IMR-90 (cell line): ENCODE data around the gene VAC14. TPM values are rescaled to one million over a fixed set of nuclear protein-coding genes. Genes with fewer than 3 reads are reported as not detected.

Source experiments
- ATAC-seq: fragments of 200-7000 bp; cut with Tn5 transposase; 2 replicates; pipeline ENCODE4 v1.9.1; 2020; ENCODE audit warnings: low read depth, mild to moderate bottlenecking, moderate library complexity
- BruUV-seq: library from RNA; stranded (reverse); fragments of 400-500 nt; replicated peaks from 2 replicates; lab custom pipeline; 2021; lab: Mats Ljungman, UMichigan
- CTCF ChIA-PET: fragments of 300-600 bp; formaldehyde crosslinking; extraction: SDS; loops from one replicate; lab custom pipeline; 2021; ENCODE audit warnings: antibody characterized with exemption; lab: Yijun Ruan, JAX
- POLR2A ChIA-PET: fragments of 300-600 bp; sonication (Branson Sonifier 250); formaldehyde crosslinking; loops from one replicate; lab custom pipeline; 2022; ENCODE audit warnings: antibody characterized with exemption; ENCODE audit not compliant: unreplicated experiment; lab: Charles Lee
- DNase-seq: peaks from one replicate; pipeline ENCODE4 v3.0.0; 2013
- H2AFZ ChIP-seq: replicated peaks from 2 replicates; pipeline ENCODE3; 2013; ENCODE audit warnings: low read length, mild to moderate bottlenecking; ENCODE audit not compliant: poor library complexity
- H2AK5ac ChIP-seq: 2 replicates; pipeline ENCODE4 v1.6.1; 2013; ENCODE audit warnings: low read depth, low read length, inconsistent platforms
- H2AK9ac ChIP-seq: replicated peaks from 2 replicates; pipeline ENCODE3; 2013; ENCODE audit warnings: mild to moderate bottlenecking, low read depth, low read length, moderate library complexity; ENCODE audit not compliant: poor library complexity
- H2BK120ac ChIP-seq: 2 replicates; pipeline ENCODE4 v1.6.1; 2013; ENCODE audit warnings: low read depth, low read length, inconsistent platforms
- H2BK15ac ChIP-seq: 3 replicates; pipeline ENCODE4 v1.6.1; 2013; ENCODE audit warnings: low read depth, low read length, inconsistent platforms
- H2BK20ac ChIP-seq: 2 replicates; pipeline ENCODE4 v1.6.1; 2013; ENCODE audit warnings: low read depth, mild to moderate bottlenecking, inconsistent platforms, low read length, moderate library complexity
- H2BK5ac ChIP-seq: 2 replicates; pipeline ENCODE4 v1.6.1; 2013; ENCODE audit warnings: mild to moderate bottlenecking, low read depth, low read length, inconsistent platforms; ENCODE audit not compliant: poor library complexity, severe bottlenecking
- H3K14ac ChIP-seq: replicated peaks from 2 replicates; pipeline ENCODE4 v1.6.1; 2013; ENCODE audit warnings: low read depth, low read length, inconsistent platforms
- H3K18ac ChIP-seq: 2 replicates; pipeline ENCODE4 v1.6.1; 2013; ENCODE audit warnings: low read depth, low read length, control low read depth
- H3K23ac ChIP-seq: 2 replicates; pipeline ENCODE4 v1.6.1; 2013; ENCODE audit warnings: low read depth, low read length, inconsistent platforms
- H3K27ac ChIP-seq: 2 replicates; pipeline ENCODE4 v1.5.1; 2013; ENCODE audit warnings: mild to moderate bottlenecking, control low read depth, low read length; ENCODE audit not compliant: insufficient read depth
- H3K27me3 ChIP-seq: 2 replicates; pipeline ENCODE4 v1.6.1; 2013; ENCODE audit warnings: low read length; ENCODE audit not compliant: control insufficient read depth, insufficient read depth
- H3K36me3 ChIP-seq: 2 replicates; pipeline ENCODE4 v1.6.1; 2013; ENCODE audit warnings: low read length, mixed read lengths; ENCODE audit not compliant: control insufficient read depth, insufficient read depth
- H3K4ac ChIP-seq: 2 replicates; pipeline ENCODE4 v1.6.1; 2013; ENCODE audit warnings: low read depth, low read length, inconsistent platforms
- H3K4me1 ChIP-seq: 2 replicates; pipeline ENCODE4 v1.6.1; 2013; ENCODE audit warnings: low read length, mixed read lengths; ENCODE audit not compliant: control insufficient read depth, insufficient read depth
- H3K4me2 ChIP-seq: 2 replicates; pipeline ENCODE4 v1.6.1; 2013; ENCODE audit warnings: low read depth, mild to moderate bottlenecking, control low read depth, low read length, moderate library complexity
- H3K4me3 ChIP-seq: 2 replicates; pipeline ENCODE4 v1.5.1; 2013; ENCODE audit warnings: low read depth, mild to moderate bottlenecking, control low read depth, low read length, moderate library complexity; ENCODE audit not compliant: insufficient read depth
- H3K56ac ChIP-seq: 2 replicates; pipeline ENCODE4 v1.6.1; 2013; ENCODE audit warnings: low read length, inconsistent platforms; ENCODE audit not compliant: insufficient read depth; ENCODE audit errors: extremely low read depth
- H3K79me1 ChIP-seq, 2 experiments: 2 replicates each; pipeline ENCODE4 v1.6.1; 2013; ENCODE audit warnings: low read length in 2 of 2, inconsistent platforms in 1 of 2, low read depth in 1 of 2
- H3K9ac ChIP-seq: 2 replicates; pipeline ENCODE4 v1.6.1; 2013; ENCODE audit warnings: low read depth, low read length, control low read depth
- H3K9me1 ChIP-seq: 2 replicates; pipeline ENCODE4 v1.6.1; 2013; ENCODE audit warnings: low read length, inconsistent platforms; ENCODE audit not compliant: insufficient read depth
- H3K9me3 ChIP-seq: 2 replicates; pipeline ENCODE4 v1.6.1; 2013; ENCODE audit warnings: low read length; ENCODE audit not compliant: control insufficient read depth, insufficient read depth
- H4K20me1 ChIP-seq: 2 replicates; pipeline ENCODE4 v1.6.1; 2013; ENCODE audit warnings: low read length, inconsistent platforms; ENCODE audit not compliant: insufficient read depth
- H4K5ac ChIP-seq: 2 replicates; pipeline ENCODE4 v1.6.1; 2013; ENCODE audit warnings: mild to moderate bottlenecking, low read depth, low read length, control low read depth
- H4K8ac ChIP-seq, 2 experiments: 2 replicates each; pipeline ENCODE4 v1.6.1; 2013; ENCODE audit warnings: low read depth in 2 of 2, low read length in 2 of 2, control low read depth in 1 of 2, inconsistent platforms in 1 of 2
- H4K91ac ChIP-seq: 2 replicates; pipeline ENCODE4 v1.6.1; 2013; ENCODE audit warnings: low read depth, low read length, inconsistent platforms; ENCODE audit not compliant: insufficient read depth
- BHLHE40 ChIP-seq: fragments of 150-350 bp; IDR thresholded peaks from 2 replicates; pipeline ENCODE4 v1.6.1; 2016; ENCODE audit warnings: mild to moderate bottlenecking, low read depth, low read length
- CHD1 ChIP-seq: IDR thresholded peaks from 2 replicates; pipeline ENCODE4 v1.6.1; 2012; ENCODE audit warnings: low read depth, low read length, improper control_type of control experiment
- FOS ChIP-seq: fragments of 150-350 bp; IDR thresholded peaks from 2 replicates; pipeline ENCODE4 v1.6.1; 2016; ENCODE audit warnings: low read depth, low read length
- MAFK ChIP-seq: IDR thresholded peaks from 2 replicates; pipeline ENCODE4 v1.6.1; 2012; ENCODE audit warnings: low read depth, low read length, improper control_type of control experiment
- MAZ ChIP-seq: IDR thresholded peaks from 2 replicates; pipeline ENCODE4 v1.6.1; 2012; ENCODE audit warnings: low read depth, mild to moderate bottlenecking, low read length, improper control_type of control experiment, moderate library complexity, borderline replicate concordance
- MXI1 ChIP-seq: IDR thresholded peaks from 2 replicates; pipeline ENCODE4 v1.6.1; 2012; ENCODE audit warnings: low read depth, mild to moderate bottlenecking, low read length, moderate library complexity, borderline replicate concordance
- NFE2L2 ChIP-seq: fragments of 150-350 bp; IDR thresholded peaks from 2 replicates; pipeline ENCODE4 v1.6.1; 2016; ENCODE audit warnings: low read depth, mild to moderate bottlenecking, low read length
- POLR2A ChIP-seq: IDR thresholded peaks from 2 replicates; pipeline ENCODE4 v1.6.1; 2012; ENCODE audit warnings: mild to moderate bottlenecking, low read depth, low read length
- RAD21 ChIP-seq: IDR thresholded peaks from 2 replicates; pipeline ENCODE4 v1.6.1; 2012; ENCODE audit warnings: low read length, improper control_type of control experiment
- RCOR1 ChIP-seq: IDR thresholded peaks from 2 replicates; pipeline ENCODE4 v1.6.1; 2012; ENCODE audit warnings: mild to moderate bottlenecking, low read length, improper control_type of control experiment; ENCODE audit not compliant: insufficient replicate concordance
- RFX5 ChIP-seq: IDR thresholded peaks from 2 replicates; pipeline ENCODE4 v1.8.0; 2012; ENCODE audit warnings: low read depth, mild to moderate bottlenecking, low read length, moderate library complexity
- WGBS, 2 experiments: methylation state at CpG; one replicate each; pipeline versions ENCODE4 v1.1.5 to v1.1.7; 2013; ENCODE audit warnings: missing lambda C conversion rate in 2 of 2; ENCODE audit not compliant: insufficient read length in 1 of 2; ENCODE audit errors: extremely low coverage in 2 of 2; 5-methylcytosine and 5-hydroxymethylcytosine counted together
- dilution Hi-C: fragments of 300-500 bp; cut with HindIII; formaldehyde crosslinking; loops from one replicate; pipeline ENCODE4 v1.14.3; 2018; ENCODE audit warnings: low sequenced_read_pairs; ENCODE audit not compliant: unreplicated experiment
- in situ Hi-C: fragments of 300-500 bp; cut with MboI; formaldehyde crosslinking; loops from 3 replicates; pipeline ENCODE4 v1.14.3; 2019; ENCODE audit warnings: low sequenced_read_pairs, inconsistent platforms, mixed read lengths
- intact Hi-C: fragments of 100-400 bp; cut with micrococcal nuclease; formaldehyde crosslinking; loops from 2 replicates; pipeline ENCODE4 v1.10.0; 2022
- polyA plus RNA-seq, 3 experiments: library from polyadenylated mRNA; depleted of rRNA; stranded (reverse); fragments of >200 nt; gene quantifications; 2 replicates each; pipeline ENCODE4 v1.2.3, GENCODE V29; 2012; ENCODE audit warnings: low replicate concordance in 1 of 3
- total RNA-seq: library from RNA; depleted of rRNA; stranded (reverse); fragments of >200 nt; gene quantifications from 2 replicates; pipeline ENCODE4 v1.2.3, GENCODE V29; 2012
- TF ChIP-seq, protein P1 (sequence below): conservative IDR thresholded peaks from 2 replicates; pipeline ENCODE4 v1.5.1; 2012; ENCODE audit warnings: mild to moderate bottlenecking, low read depth, low read length, improper control_type of control experiment
- TF ChIP-seq, protein P2 (sequence below): fragments of 150-350 bp; IDR thresholded peaks from 2 replicates; pipeline ENCODE4 v1.6.1; 2016; ENCODE audit warnings: low read depth, mild to moderate bottlenecking, low read length, moderate library complexity, borderline replicate concordance
- TF ChIP-seq, protein P3 (sequence below): fragments of 150-350 bp; IDR thresholded peaks from 2 replicates; pipeline ENCODE4 v1.6.1; 2017; ENCODE audit warnings: mild to moderate bottlenecking, antibody characterized with exemption, low read length, low read depth

VAC14 gene
- total and polyA plus RNA-seq, 2 of the 4 experiments (the other 2 are of a cell fraction), result 21.1 to 40.2 TPM

DNA sequence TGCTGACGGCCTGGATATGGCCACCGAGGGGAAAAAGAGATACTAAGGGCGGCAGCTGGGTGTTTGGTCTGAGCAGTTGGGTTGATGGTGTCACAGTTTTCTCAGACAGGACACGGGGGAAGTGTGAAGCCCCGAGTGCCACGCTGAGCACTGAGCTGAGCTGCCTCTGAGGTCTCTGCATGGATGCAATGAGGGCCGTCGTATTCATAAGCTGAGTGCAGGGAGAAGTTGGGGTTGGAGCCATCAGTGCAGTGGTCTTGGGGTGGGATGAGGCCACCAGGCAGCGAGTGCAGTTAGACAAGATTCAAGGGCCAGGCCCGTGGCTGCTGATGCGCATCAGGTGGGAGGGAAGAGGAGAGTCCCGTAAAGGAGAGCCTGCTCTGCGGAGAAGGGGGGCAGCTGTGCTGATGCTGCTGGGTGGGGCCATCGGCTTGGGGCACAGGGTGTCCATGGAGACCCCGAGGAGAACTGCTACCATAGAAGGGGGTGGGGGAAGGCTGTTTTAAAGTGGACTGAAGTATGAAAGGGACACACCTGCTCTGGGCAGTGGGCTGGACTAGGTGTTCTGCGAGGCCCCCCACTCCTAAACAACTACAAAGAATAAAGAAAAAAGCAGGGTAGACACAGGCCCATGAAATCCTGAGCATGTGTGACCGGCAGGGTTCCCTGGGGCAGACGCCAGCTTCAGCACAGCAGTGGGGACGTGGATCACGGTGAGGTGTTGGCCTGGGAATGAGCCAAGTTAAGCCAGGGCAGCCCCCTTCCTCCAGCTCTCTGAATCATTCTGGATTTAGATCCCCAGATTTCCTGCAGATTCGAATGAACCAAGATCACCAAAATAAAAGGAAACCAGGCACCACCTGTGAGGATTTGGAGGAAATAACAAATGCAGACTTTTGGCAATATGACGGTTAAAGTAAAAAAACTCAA, 134.9 kb downstream of the VAC14 start:
- H3K4me3 ChIP-seq, result no peak overlapping the region
- no peak overlapping the region for H4K5ac ChIP-seq
- no peak overlapping the region for H3K56ac ChIP-seq
- dilution Hi-C loops (no loop called here), in situ Hi-C loops (no loop called here), intact Hi-C loops (no loop called here)
- H3K4ac ChIP-seq, result no peak overlapping the region
- H4K8ac ChIP-seq, result no peak overlapping the region
- ATAC-seq, result no peak
- H2AFZ ChIP-seq, result peak overlapping the region; percentile 16
- no peak overlapping the region for H2BK120ac ChIP-seq
- no peak overlapping the region for H3K23ac ChIP-seq
- no peak overlapping the region for H3K14ac ChIP-seq
- no peak overlapping the region for H2BK15ac ChIP-seq
- H3K9me3 ChIP-seq, result no peaks in the 10 kb centered on the region
- no TSS peak for BruUV-seq
- peaks cover 16 to 60% of the 10 kb centered on the region in 2 experiments for H3K79me1 ChIP-seq
- no peaks in the 10 kb centered on the region for H3K27me3 ChIP-seq
- no peak overlapping the region for H4K91ac ChIP-seq
- peaks cover 72% of the 10 kb centered on the region for H3K36me3 ChIP-seq
- no peaks in the 10 kb centered on the region for H3K9me1 ChIP-seq
- peaks cover 3% of the 10 kb centered on the region; the same call in 1 of the 2 replicates for H3K4me1 ChIP-seq
- no peak overlapping the region for H3K4me2 ChIP-seq
- no peak overlapping the region for H2BK20ac ChIP-seq
- H2AK5ac ChIP-seq, result no peak overlapping the region
- no peak overlapping the region for H3K9ac ChIP-seq
- WGBS, 2 experiments, result 92% methylated on average over 11 of the region's 22 CpGs; no CpG with 5 or more reads in 1 of the 2 experiments
- H3K27ac ChIP-seq, result no peak overlapping the region
- H4K20me1 ChIP-seq, result peaks cover 57% of the 10 kb centered on the region
- no peak overlapping the region for H2AK9ac ChIP-seq
- no peak overlapping the region for H3K18ac ChIP-seq
- H2BK5ac ChIP-seq, result no peak overlapping the region
- CTCF ChIA-PET, result interaction anchor here (0.6 to 2.1 kb wide), 2 partner anchors 105 to 129 kb away, joined by 7 to 9 read pairs; no protein-coding TSS in a partner anchor
- DNase-seq, result no peak
- POLR2A ChIA-PET, result interaction anchor here (0.6 kb wide), 1 partner anchor 95 kb away, joined by 13 read pairs; no protein-coding TSS in a partner anchor
- no peak for TF ChIP-seq MAZ
- TF ChIP-seq, protein P1, sequence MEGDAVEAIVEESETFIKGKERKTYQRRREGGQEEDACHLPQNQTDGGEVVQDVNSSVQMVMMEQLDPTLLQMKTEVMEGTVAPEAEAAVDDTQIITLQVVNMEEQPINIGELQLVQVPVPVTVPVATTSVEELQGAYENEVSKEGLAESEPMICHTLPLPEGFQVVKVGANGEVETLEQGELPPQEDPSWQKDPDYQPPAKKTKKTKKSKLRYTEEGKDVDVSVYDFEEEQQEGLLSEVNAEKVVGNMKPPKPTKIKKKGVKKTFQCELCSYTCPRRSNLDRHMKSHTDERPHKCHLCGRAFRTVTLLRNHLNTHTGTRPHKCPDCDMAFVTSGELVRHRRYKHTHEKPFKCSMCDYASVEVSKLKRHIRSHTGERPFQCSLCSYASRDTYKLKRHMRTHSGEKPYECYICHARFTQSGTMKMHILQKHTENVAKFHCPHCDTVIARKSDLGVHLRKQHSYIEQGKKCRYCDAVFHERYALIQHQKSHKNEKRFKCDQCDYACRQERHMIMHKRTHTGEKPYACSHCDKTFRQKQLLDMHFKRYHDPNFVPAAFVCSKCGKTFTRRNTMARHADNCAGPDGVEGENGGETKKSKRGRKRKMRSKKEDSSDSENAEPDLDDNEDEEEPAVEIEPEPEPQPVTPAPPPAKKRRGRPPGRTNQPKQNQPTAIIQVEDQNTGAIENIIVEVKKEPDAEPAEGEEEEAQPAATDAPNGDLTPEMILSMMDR, result no peak
- TF ChIP-seq RCOR1, result no peak
- TF ChIP-seq MAFK, result no peak
- no peak for TF ChIP-seq FOS
- TF ChIP-seq RFX5, result no peak
- no peak for TF ChIP-seq CHD1
- TF ChIP-seq BHLHE40, result no peak
- no peak for TF ChIP-seq MXI1
- TF ChIP-seq, protein P2, sequence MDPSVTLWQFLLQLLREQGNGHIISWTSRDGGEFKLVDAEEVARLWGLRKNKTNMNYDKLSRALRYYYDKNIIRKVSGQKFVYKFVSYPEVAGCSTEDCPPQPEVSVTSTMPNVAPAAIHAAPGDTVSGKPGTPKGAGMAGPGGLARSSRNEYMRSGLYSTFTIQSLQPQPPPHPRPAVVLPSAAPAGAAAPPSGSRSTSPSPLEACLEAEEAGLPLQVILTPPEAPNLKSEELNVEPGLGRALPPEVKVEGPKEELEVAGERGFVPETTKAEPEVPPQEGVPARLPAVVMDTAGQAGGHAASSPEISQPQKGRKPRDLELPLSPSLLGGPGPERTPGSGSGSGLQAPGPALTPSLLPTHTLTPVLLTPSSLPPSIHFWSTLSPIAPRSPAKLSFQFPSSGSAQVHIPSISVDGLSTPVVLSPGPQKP, result no peak
- TF ChIP-seq POLR2A, result no peak
- no peak for TF ChIP-seq NFE2L2
- TF ChIP-seq, protein P3, sequence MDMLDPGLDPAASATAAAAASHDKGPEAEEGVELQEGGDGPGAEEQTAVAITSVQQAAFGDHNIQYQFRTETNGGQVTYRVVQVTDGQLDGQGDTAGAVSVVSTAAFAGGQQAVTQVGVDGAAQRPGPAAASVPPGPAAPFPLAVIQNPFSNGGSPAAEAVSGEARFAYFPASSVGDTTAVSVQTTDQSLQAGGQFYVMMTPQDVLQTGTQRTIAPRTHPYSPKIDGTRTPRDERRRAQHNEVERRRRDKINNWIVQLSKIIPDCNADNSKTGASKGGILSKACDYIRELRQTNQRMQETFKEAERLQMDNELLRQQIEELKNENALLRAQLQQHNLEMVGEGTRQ, result no peak
- no peak for TF ChIP-seq RAD21
